HepG2 (cell line): Measurements from ENCODE around the gene ZNF276. TPM values are rescaled to one million over a fixed set of nuclear protein-coding genes. Genes with fewer than 3 reads are reported as not detected.

ENCODE experiments used
- CTCF ChIP-seq: sonication (generic); formaldehyde crosslinking; IDR thresholded peaks from 2 replicates; pipeline ENCODE4 v1.5.0; 2020; ENCODE audit warnings: mild to moderate bottlenecking, missing genetic modification reagents, moderate library complexity
- DRAP1 ChIP-seq: IDR thresholded peaks from 2 replicates; pipeline ENCODE4 v1.6.1; 2016; ENCODE audit warnings: missing genetic modification reagents, missing compliant biosample characterization
- E2F1 ChIP-seq: sonication (generic); formaldehyde crosslinking; IDR thresholded peaks from 2 replicates; pipeline ENCODE4 v1.5.0; 2020; ENCODE audit warnings: missing genetic modification reagents
- HOXA5 ChIP-seq: sonication (generic); formaldehyde crosslinking; IDR thresholded peaks from 2 replicates; pipeline ENCODE4 v1.4.0; 2020; ENCODE audit warnings: missing genetic modification reagents
- KDM1A ChIP-seq: IDR thresholded peaks from 2 replicates; pipeline ENCODE4 v1.6.1; 2016; ENCODE audit warnings: missing compliant biosample characterization
- MLLT10 ChIP-seq: sonication (generic); formaldehyde crosslinking; IDR thresholded peaks from 2 replicates; pipeline ENCODE4 v1.4.0; 2020; ENCODE audit warnings: missing genetic modification reagents
- NFE2L1 ChIP-seq: sonication (generic); formaldehyde crosslinking; IDR thresholded peaks from 2 replicates; pipeline ENCODE4 v1.4.0; 2020; ENCODE audit warnings: missing genetic modification reagents, mild to moderate bottlenecking, borderline replicate concordance
- PLSCR1 ChIP-seq: sonication (generic); formaldehyde crosslinking; IDR thresholded peaks from 2 replicates; pipeline ENCODE4 v1.5.0; 2020; ENCODE audit warnings: missing genetic modification reagents, mild to moderate bottlenecking, borderline replicate concordance
- ZBTB7A ChIP-seq: sonication (generic); formaldehyde crosslinking; IDR thresholded peaks from 2 replicates; pipeline ENCODE4 v1.8.0; 2022; ENCODE audit warnings: mild to moderate bottlenecking, missing genetic modification reagents
- ZNF275 ChIP-seq: sonication (generic); formaldehyde crosslinking; IDR thresholded peaks from 2 replicates; pipeline ENCODE4 v1.8.0; 2022; ENCODE audit warnings: missing genetic modification reagents, mild to moderate bottlenecking, inconsistent platforms, borderline replicate concordance
- ZNF407 ChIP-seq: sonication (generic); formaldehyde crosslinking; IDR thresholded peaks from one replicate; pipeline ENCODE4 v1.5.1; 2020; ENCODE audit warnings: mild to moderate bottlenecking, missing genetic modification reagents; ENCODE audit errors: not compliant biosample characterization
- ZNF414 ChIP-seq: sonication (generic); formaldehyde crosslinking; IDR thresholded peaks from 2 replicates; pipeline ENCODE4 v1.5.0; 2020; ENCODE audit warnings: missing genetic modification reagents
- ZSCAN20 ChIP-seq: sonication (generic); formaldehyde crosslinking; IDR thresholded peaks from 2 replicates; pipeline ENCODE4 v1.4.0; 2020; ENCODE audit warnings: missing genetic modification reagents, mild to moderate bottlenecking, borderline replicate concordance
- polyA plus RNA-seq, 8 experiments: library from polyadenylated mRNA; depleted of rRNA in 3 of 8; stranded (reverse) in 7 of 8; unstranded in 1 of 8; fragments of >200 nt; fragmentation: Illumina TruSeq in 4 of 8; extraction: Trizol in 4 of 8; gene quantifications; 2 replicates each; pipeline versions ENCODE4 v1.2.1 to v1.2.3, GENCODE V29; 2011 to 2016; ENCODE audit warnings: low read depth in 4 of 8, missing spikeins in 1 of 8, mixed read lengths in 1 of 8; ENCODE audit not compliant: insufficient read depth in 1 of 8
- total RNA-seq, 5 experiments: library from RNA; depleted of rRNA; stranded (reverse); fragments of >200 nt; fragmentation: Illumina TruSeq; extraction: Trizol; gene quantifications; 2 replicates each; pipeline ENCODE4 v1.2.3, GENCODE V29; 2016; ENCODE audit warnings: low read depth in 1 of 5

ZNF276 gene
- total and polyA plus RNA-seq, 2 of the 13 experiments (the other 11 are each of a cell fraction or from before 2014, with no cell fraction given): 17.7 to 18.0 TPM

- TF ChIP-seq ZNF407 (CRISPR knock-in tag) (no peak), DRAP1 (CRISPR knock-in tag) (peak; percentile 11; the same call in 1 of the 2 replicates), HOXA5 (CRISPR knock-in tag) (no peak), E2F1 (CRISPR knock-in tag) (no peak), MLLT10 (CRISPR knock-in tag) (no peak), ZSCAN20 (CRISPR knock-in tag) (no peak), NFE2L1 (CRISPR knock-in tag) (no peak), KDM1A (CRISPR knock-in tag) (no peak), ZNF414 (0 out of 2 replicates have a peak, but pooled peaks have one; percentile 13), CTCF (CRISPR knock-in tag) (peak; percentile 6; the same call in 1 of the 2 replicates), ZBTB7A (CRISPR knock-in tag) (no peak), PLSCR1 (CRISPR knock-in tag) (no peak), ZNF275 (CRISPR knock-in tag) (0 out of 2 replicates have a peak, but pooled peaks have one; percentile 46)
Measured at GRCh38 chr16:89695086-89695874, 26.1 kb upstream of the ZNF276 start (continued).
